SK-N-SH (cell line): Measurements from ENCODE around the gene HPCA.

Experiments used
- CHD2 ChIP-seq: fragments of 150-350 bp; IDR thresholded peaks from 2 replicates; pipeline ENCODE4 v1.6.1; 2018; ENCODE audit warnings: low read length; ENCODE audit not compliant: partially characterized antibody
- EP300 ChIP-seq, 2 experiments: IDR thresholded peaks; 2 replicates each; pipeline versions ENCODE4 v1.4.0 to v1.6.1; 2012; ENCODE audit warnings: borderline replicate concordance in 1 of 2, low read depth in 1 of 2, low read length in 1 of 2
- EZH2phosphoT487 ChIP-seq: fragments of 200-600 bp; sonication (generic); IDR thresholded peaks from 2 replicates; pipeline ENCODE4 v1.6.1; 2017; ENCODE audit warnings: low read depth, mixed run types, mild to moderate bottlenecking, antibody characterized with exemption, moderate library complexity, borderline replicate concordance
- JUND ChIP-seq: IDR thresholded peaks from 2 replicates; pipeline ENCODE4 v1.4.0; 2012
- TAF1 ChIP-seq: IDR thresholded peaks from 2 replicates; pipeline ENCODE4 v1.6.1; 2012; ENCODE audit warnings: low read depth, mild to moderate bottlenecking, low read length, moderate library complexity, borderline replicate concordance
- TF ChIP-seq, protein P1 (sequence below): fragments of 200-600 bp; sonication (generic); IDR thresholded peaks from 2 replicates; pipeline ENCODE4 v1.6.1; 2017; ENCODE audit warnings: antibody characterized with exemption, mild to moderate bottlenecking, moderate library complexity
- TF ChIP-seq, protein P2 (sequence below): IDR thresholded peaks from 2 replicates; pipeline ENCODE4 v1.4.0; 2012; ENCODE audit warnings: low read depth
- TF ChIP-seq, protein P3 (sequence below): IDR thresholded peaks from 2 replicates; pipeline ENCODE4 v1.6.1; 2012; ENCODE audit warnings: mild to moderate bottlenecking, low read depth, low read length, moderate library complexity

DNA sequence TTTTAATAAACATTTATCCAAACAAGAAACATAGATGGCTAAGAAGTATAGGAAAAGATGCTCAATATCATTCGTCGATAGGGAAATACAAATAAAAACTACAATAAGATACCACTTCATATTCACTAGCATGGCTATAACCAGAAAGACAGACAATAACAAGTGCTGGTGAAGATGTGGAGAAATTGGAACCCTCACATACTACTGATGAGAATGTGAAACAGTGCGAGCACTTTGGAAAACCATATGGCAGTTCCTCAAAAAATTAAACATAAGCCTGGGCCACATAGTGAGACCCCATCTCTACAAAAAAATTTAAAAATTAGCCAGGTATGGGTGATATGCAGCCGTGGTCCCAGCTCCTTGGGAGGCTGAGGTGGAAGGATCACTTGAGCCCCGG lies 24.0 kb downstream of the HPCA start:
- TF ChIP-seq EP300 (IDR thresholded peaks at IDR 0.05; ENCODE audit: borderline replicate concordance in 1 of 2, low read depth in 1 of 2, low read length in 1 of 2): no peak
- TF ChIP-seq, protein P1, sequence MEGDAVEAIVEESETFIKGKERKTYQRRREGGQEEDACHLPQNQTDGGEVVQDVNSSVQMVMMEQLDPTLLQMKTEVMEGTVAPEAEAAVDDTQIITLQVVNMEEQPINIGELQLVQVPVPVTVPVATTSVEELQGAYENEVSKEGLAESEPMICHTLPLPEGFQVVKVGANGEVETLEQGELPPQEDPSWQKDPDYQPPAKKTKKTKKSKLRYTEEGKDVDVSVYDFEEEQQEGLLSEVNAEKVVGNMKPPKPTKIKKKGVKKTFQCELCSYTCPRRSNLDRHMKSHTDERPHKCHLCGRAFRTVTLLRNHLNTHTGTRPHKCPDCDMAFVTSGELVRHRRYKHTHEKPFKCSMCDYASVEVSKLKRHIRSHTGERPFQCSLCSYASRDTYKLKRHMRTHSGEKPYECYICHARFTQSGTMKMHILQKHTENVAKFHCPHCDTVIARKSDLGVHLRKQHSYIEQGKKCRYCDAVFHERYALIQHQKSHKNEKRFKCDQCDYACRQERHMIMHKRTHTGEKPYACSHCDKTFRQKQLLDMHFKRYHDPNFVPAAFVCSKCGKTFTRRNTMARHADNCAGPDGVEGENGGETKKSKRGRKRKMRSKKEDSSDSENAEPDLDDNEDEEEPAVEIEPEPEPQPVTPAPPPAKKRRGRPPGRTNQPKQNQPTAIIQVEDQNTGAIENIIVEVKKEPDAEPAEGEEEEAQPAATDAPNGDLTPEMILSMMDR: no peak
- TF ChIP-seq EZH2phosphoT487: no peak
- TF ChIP-seq, protein P2, sequence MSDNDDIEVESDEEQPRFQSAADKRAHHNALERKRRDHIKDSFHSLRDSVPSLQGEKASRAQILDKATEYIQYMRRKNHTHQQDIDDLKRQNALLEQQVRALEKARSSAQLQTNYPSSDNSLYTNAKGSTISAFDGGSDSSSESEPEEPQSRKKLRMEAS: no peak
- no peak for TF ChIP-seq CHD2
- no peak for TF ChIP-seq JUND
- TF ChIP-seq, protein P3, sequence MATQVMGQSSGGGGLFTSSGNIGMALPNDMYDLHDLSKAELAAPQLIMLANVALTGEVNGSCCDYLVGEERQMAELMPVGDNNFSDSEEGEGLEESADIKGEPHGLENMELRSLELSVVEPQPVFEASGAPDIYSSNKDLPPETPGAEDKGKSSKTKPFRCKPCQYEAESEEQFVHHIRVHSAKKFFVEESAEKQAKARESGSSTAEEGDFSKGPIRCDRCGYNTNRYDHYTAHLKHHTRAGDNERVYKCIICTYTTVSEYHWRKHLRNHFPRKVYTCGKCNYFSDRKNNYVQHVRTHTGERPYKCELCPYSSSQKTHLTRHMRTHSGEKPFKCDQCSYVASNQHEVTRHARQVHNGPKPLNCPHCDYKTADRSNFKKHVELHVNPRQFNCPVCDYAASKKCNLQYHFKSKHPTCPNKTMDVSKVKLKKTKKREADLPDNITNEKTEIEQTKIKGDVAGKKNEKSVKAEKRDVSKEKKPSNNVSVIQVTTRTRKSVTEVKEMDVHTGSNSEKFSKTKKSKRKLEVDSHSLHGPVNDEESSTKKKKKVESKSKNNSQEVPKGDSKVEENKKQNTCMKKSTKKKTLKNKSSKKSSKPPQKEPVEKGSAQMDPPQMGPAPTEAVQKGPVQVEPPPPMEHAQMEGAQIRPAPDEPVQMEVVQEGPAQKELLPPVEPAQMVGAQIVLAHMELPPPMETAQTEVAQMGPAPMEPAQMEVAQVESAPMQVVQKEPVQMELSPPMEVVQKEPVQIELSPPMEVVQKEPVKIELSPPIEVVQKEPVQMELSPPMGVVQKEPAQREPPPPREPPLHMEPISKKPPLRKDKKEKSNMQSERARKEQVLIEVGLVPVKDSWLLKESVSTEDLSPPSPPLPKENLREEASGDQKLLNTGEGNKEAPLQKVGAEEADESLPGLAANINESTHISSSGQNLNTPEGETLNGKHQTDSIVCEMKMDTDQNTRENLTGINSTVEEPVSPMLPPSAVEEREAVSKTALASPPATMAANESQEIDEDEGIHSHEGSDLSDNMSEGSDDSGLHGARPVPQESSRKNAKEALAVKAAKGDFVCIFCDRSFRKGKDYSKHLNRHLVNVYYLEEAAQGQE: no peak
- TF ChIP-seq TAF1: no peak
